K562 (cell line): ENCODE measurements around the gene CFP. TPM values are rescaled to one million over a fixed set of nuclear protein-coding genes. Genes with fewer than 3 reads are reported as not detected.
A peak's percentile ranks its signal among the peaks of the same experiment; 100 is the strongest.

Experiments
- ARID2 ChIP-seq: fragments of 450-650 bp; IDR thresholded peaks from 2 replicates; pipeline ENCODE4 v1.6.1; 2017; ENCODE audit warnings: antibody characterized with exemption, mild to moderate bottlenecking
- FOXK2 ChIP-seq, 2 experiments: fragments of 450-650 bp; IDR thresholded peaks in 1 of 2; conservative IDR thresholded peaks in 1 of 2; 2 replicates each; pipeline ENCODE4 v1.6.1; 2016; ENCODE audit warnings: low read depth in 2 of 2, mild to moderate bottlenecking in 1 of 2
- HDAC8 ChIP-seq: fragments of 450-650 bp; IDR thresholded peaks from 2 replicates; pipeline ENCODE4 v1.6.1; 2016; ENCODE audit warnings: mild to moderate bottlenecking, missing genetic modification characterization, moderate library complexity, missing compliant biosample characterization
- KDM1A ChIP-seq, 2 experiments: fragments of 450-650 bp; IDR thresholded peaks; 2 replicates each; pipeline ENCODE4 v1.6.1; 2016; ENCODE audit warnings: mild to moderate bottlenecking in 2 of 2
- MAFK ChIP-seq: IDR thresholded peaks from 2 replicates; pipeline ENCODE4 v1.6.1; 2011; ENCODE audit warnings: low read length, improper control_type of control experiment
- MBD2 ChIP-seq: sonication (generic); IDR thresholded peaks from 2 replicates; pipeline ENCODE4 v1.6.1; 2016; ENCODE audit warnings: low read depth, borderline replicate concordance
- PHB2 ChIP-seq: fragments of 450-650 bp; IDR thresholded peaks from 2 replicates; pipeline ENCODE4 v1.6.1; 2017; ENCODE audit warnings: low read depth
- POLR2A ChIP-seq: fragments of 450-650 bp; conservative IDR thresholded peaks from 2 replicates; pipeline ENCODE4 v1.6.1; 2016
- SMARCA5 ChIP-seq: fragments of 450-650 bp; IDR thresholded peaks from 2 replicates; pipeline ENCODE4 v1.6.1; 2016
- SREBF1 ChIP-seq: fragments of 150-350 bp; IDR thresholded peaks from 2 replicates; pipeline ENCODE4 v1.6.1; 2014; ENCODE audit warnings: antibody characterized with exemption, low read depth, low read length, borderline replicate concordance
- TOE1 ChIP-seq, 2 experiments: fragments of 450-650 bp in 1 of 2; sonication (generic) in 1 of 2; formaldehyde crosslinking in 1 of 2; IDR thresholded peaks; 2 replicates each; pipeline versions ENCODE4 v1.7.1 to v1.8.0; 2016 to 2022; ENCODE audit warnings: borderline replicate concordance in 2 of 2, mild to moderate bottlenecking in 2 of 2, antibody characterized with exemption in 1 of 2, inconsistent platforms in 1 of 2, low read depth in 1 of 2, missing genetic modification reagents in 1 of 2, moderate library complexity in 1 of 2
- YY1 ChIP-seq, 3 experiments: IDR thresholded peaks; 2 replicates each; pipeline ENCODE4 v1.6.1; 2011; ENCODE audit warnings: low read length in 2 of 3, mild to moderate bottlenecking in 2 of 3, moderate library complexity in 2 of 3, borderline replicate concordance in 1 of 3, control low read depth in 1 of 3, low read depth in 1 of 3; ENCODE audit not compliant: insufficient read depth in 3 of 3, insufficient replicate concordance in 2 of 3, control insufficient read depth in 1 of 3, insufficient read length in 1 of 3; ENCODE audit errors: extremely low read depth in 1 of 3
- ZNF175 ChIP-seq: fragments of 200-800 bp; sonication (Bioruptor generic); IDR thresholded peaks from 2 replicates; pipeline ENCODE4 v1.6.1; 2016; ENCODE audit warnings: low read depth, mild to moderate bottlenecking, missing genetic modification characterization, missing compliant biosample characterization
- ZNF23 ChIP-seq: fragments of 250-450 bp; sonication (Bioruptor Pico); IDR thresholded peaks from 2 replicates; pipeline ENCODE4 v1.4.0; 2020; ENCODE audit warnings: mild to moderate bottlenecking
- ZNF77 ChIP-seq: fragments of 250-450 bp; sonication (Bioruptor Pico); IDR thresholded peaks from 2 replicates; pipeline ENCODE4 v1.5.0; 2020
- ZNF780A ChIP-seq: fragments of 250-450 bp; sonication (Bioruptor Pico); IDR thresholded peaks from 2 replicates; pipeline ENCODE4 v1.5.0; 2021; ENCODE audit warnings: mild to moderate bottlenecking
- polyA plus RNA-seq, 8 experiments: library from polyadenylated mRNA; depleted of rRNA in 4 of 8; stranded (reverse) in 5 of 8; unstranded in 3 of 8; fragments of >200 nt; fragmentation: Nextera tagmentation in 2 of 8; fragmentation: Illumina TruSeq in 1 of 8; extraction: Ambion mirVana in 2 of 8; extraction: Trizol in 1 of 8; gene quantifications; 2 replicates each; pipeline versions ENCODE4 v1.2.1 to v1.2.3, GENCODE V29; 2011 to 2014; ENCODE audit warnings: inconsistent platforms in 1 of 8, missing spikeins in 1 of 8
- total RNA-seq, 7 experiments: library from RNA; depleted of rRNA in 6 of 7; stranded (reverse); fragments of >200 nt in 6 of 7; fragmentation: Illumina TruSeq in 2 of 7; extraction: Trizol in 2 of 7; gene quantifications; 2 replicates each; pipeline versions ENCODE4 v1.2.1 to v1.2.3, GENCODE V29; 2011 to 2021; ENCODE audit warnings: low replicate concordance in 1 of 7
- TF ChIP-seq, protein P1 (sequence below): IDR thresholded peaks from 2 replicates; pipeline ENCODE4 v1.6.1; 2012; ENCODE audit warnings: low read depth, low read length, improper control_type of control experiment, borderline replicate concordance
- TF ChIP-seq, protein P2 (sequence below): fragments of 250-450 bp; sonication (Bioruptor Pico); IDR thresholded peaks from 2 replicates; pipeline ENCODE4 v1.8.0; 2022; ENCODE audit warnings: inconsistent platforms, mild to moderate bottlenecking, moderate library complexity, borderline replicate concordance
- TF ChIP-seq, protein P3 (sequence below): fragments of 250-450 bp; sonication (Bioruptor Pico); IDR thresholded peaks from 2 replicates; pipeline ENCODE4 v1.5.0; 2021
- TF ChIP-seq, protein P4 (sequence below): sonication (generic); formaldehyde crosslinking; IDR thresholded peaks from 2 replicates; pipeline ENCODE4 v1.9.0; 2022; ENCODE audit warnings: mild to moderate bottlenecking, missing genetic modification reagents
- TF ChIP-seq, protein P5 (sequence below): fragments of 450-650 bp; IDR thresholded peaks from 2 replicates; pipeline ENCODE4 v1.6.1; 2016; ENCODE audit warnings: borderline replicate concordance

Gene CFP
- total and polyA plus RNA-seq, 9 of the 15 experiments (the other 6 are each of a cell fraction or from before 2014, with no cell fraction given), result 0.18 to 2.0 (median 0.55) TPM

DNA sequence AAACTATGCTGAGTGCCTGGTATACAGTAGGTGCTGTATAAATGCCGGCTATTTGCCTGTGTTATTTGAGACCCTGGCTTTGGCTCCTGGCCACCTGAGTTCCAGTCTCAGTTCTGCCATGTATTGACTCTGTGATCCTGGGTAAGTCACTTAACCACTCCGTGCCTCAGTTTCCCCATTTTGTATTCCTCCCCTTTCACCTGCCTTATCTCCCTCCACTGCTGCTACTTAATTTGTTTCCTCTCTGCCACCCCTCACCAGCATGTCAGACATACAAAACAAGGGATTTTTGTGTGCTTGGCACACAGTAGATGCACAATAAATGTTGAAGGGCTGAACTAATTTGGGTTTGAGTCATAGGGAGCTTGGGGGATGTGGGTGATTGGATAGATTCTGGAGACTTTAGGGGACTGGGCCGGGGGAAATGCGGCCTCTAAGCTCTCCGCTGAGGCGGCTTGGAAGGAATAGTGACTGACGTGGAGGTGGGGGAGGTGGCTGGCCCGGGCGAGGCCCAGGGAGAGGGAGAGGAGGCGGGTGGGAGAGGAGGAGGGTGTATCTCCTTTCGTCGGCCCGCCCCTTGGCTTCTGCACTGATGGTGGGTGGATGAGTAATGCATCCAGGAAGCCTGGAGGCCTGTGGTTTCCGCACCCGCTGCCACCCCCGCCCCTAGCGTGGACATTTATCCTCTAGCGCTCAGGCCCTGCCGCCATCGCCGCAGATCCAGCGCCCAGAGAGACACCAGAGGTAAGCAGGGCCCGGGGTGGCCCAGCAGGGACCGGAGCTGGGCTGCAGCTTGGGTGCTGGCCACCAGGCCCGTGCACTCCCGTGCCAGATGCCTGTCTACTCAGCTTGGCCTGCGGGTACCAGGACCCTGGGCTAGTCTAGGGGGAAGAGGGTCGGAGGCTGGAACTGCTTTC lies 47.7 kb downstream of the CFP start, which contains the start of gene TIMP1 (continued):
- TF ChIP-seq YY1 (IDR thresholded peaks at IDR 0.05; ENCODE audit: borderline replicate concordance in 1 of 3, control insufficient read depth in 1 of 3, extremely low read depth in 1 of 3, insufficient read depth in 3 of 3, insufficient read length in 1 of 3, insufficient replicate concordance in 2 of 3, low read depth in 1 of 3, low read length in 2 of 3) (peak in 2 of 3 experiments; percentile 70 to 85), ZNF780A (CRISPR knock-in tag) (no peak), POLR2A (peak; percentile 86), ZNF175 (CRISPR knock-in tag) (0 out of 2 replicates have a peak, but pooled peaks have one; percentile 48), ZNF77 (no peak), ARID2 (no peak), MAFK (no peak), MBD2 (peak; percentile 40; the same call in 1 of the 2 replicates), HDAC8 (tag) (no peak), PHB2 (no peak), SMARCA5 (peak; percentile 79), TOE1 (IDR thresholded peaks at IDR 0.05; ENCODE audit: borderline replicate concordance) (no peak; the same call in 1 of the 2 replicates), TOE1 (CRISPR knock-in tag; IDR thresholded peaks at IDR 0.05; ENCODE audit: borderline replicate concordance, low read depth) (no peak), FOXK2 (conservative IDR thresholded peaks at IDR 0.05 in 1 of 2, IDR thresholded peaks at IDR 0.05 in 1 of 2; ENCODE audit: low read depth in 2 of 2) (0 out of 4 replicates have a peak, but pooled peaks have one; percentile 12 to 14), ZNF23 (CRISPR knock-in tag) (no peak), SREBF1 (no peak), KDM1A (IDR thresholded peaks at IDR 0.05) (peak; percentile 75 to 80)
- TF ChIP-seq, protein P1, sequence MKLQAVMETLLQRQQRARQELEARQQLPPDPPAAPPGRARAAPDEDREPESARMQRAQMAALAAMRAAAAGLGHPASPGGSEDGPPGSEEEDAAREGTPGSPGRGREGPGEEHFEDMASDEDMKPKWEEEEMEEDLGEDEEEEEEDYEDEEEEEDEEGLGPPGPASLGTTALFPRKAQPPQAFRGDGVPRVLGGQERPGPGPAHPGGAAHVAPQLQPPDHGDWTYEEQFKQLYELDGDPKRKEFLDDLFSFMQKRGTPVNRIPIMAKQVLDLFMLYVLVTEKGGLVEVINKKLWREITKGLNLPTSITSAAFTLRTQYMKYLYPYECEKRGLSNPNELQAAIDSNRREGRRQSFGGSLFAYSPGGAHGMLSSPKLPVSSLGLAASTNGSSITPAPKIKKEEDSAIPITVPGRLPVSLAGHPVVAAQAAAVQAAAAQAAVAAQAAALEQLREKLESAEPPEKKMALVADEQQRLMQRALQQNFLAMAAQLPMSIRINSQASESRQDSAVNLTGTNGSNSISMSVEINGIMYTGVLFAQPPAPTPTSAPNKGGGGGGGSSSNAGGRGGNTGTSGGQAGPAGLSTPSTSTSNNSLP, result no peak
- TF ChIP-seq, protein P2, sequence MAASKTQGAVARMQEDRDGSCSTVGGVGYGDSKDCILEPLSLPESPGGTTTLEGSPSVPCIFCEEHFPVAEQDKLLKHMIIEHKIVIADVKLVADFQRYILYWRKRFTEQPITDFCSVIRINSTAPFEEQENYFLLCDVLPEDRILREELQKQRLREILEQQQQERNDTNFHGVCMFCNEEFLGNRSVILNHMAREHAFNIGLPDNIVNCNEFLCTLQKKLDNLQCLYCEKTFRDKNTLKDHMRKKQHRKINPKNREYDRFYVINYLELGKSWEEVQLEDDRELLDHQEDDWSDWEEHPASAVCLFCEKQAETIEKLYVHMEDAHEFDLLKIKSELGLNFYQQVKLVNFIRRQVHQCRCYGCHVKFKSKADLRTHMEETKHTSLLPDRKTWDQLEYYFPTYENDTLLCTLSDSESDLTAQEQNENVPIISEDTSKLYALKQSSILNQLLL, result no peak
- TF ChIP-seq, protein P3, sequence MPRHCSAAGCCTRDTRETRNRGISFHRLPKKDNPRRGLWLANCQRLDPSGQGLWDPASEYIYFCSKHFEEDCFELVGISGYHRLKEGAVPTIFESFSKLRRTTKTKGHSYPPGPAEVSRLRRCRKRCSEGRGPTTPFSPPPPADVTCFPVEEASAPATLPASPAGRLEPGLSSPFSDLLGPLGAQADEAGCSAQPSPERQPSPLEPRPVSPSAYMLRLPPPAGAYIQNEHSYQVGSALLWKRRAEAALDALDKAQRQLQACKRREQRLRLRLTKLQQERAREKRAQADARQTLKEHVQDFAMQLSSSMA, result no peak
- TF ChIP-seq, protein P4, sequence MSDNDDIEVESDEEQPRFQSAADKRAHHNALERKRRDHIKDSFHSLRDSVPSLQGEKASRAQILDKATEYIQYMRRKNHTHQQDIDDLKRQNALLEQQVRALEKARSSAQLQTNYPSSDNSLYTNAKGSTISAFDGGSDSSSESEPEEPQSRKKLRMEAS (CRISPR knock-in tag), result peak; percentile 60
- TF ChIP-seq, protein P5, sequence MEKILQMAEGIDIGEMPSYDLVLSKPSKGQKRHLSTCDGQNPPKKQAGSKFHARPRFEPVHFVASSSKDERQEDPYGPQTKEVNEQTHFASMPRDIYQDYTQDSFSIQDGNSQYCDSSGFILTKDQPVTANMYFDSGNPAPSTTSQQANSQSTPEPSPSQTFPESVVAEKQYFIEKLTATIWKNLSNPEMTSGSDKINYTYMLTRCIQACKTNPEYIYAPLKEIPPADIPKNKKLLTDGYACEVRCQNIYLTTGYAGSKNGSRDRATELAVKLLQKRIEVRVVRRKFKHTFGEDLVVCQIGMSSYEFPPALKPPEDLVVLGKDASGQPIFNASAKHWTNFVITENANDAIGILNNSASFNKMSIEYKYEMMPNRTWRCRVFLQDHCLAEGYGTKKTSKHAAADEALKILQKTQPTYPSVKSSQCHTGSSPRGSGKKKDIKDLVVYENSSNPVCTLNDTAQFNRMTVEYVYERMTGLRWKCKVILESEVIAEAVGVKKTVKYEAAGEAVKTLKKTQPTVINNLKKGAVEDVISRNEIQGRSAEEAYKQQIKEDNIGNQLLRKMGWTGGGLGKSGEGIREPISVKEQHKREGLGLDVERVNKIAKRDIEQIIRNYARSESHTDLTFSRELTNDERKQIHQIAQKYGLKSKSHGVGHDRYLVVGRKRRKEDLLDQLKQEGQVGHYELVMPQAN, result no peak
